HEK293 (cell line): ENCODE measurements around the gene TLCD3A.

ENCODE experiments used
- CTCF ChIA-PET: fragments of 350-600 bp; formaldehyde crosslinking; extraction: SDS; loops from one replicate; lab custom pipeline; 2021; ENCODE audit warnings: antibody characterized with exemption; lab: Yijun Ruan, JAX
- POLR2A ChIA-PET: fragments of 300-600 bp; formaldehyde crosslinking; extraction: SDS; loops from one replicate; lab custom pipeline; 2020; ENCODE audit warnings: antibody characterized with exemption, inconsistent platforms; lab: Yijun Ruan, JAX
- H3K27ac ChIP-seq: fragments of 200-500 bp; sonication (Bioruptor generic); 2 replicates; pipeline ENCODE4 v1.5.1; 2014; ENCODE audit warnings: low read depth, low read length, control low read depth, inconsistent platforms; ENCODE audit errors: extremely low read depth
- H3K36me3 ChIP-seq, 2 experiments: fragments of 200-500 bp in 1 of 2; sonication (Bioruptor generic) in 1 of 2; 1 replicate in 1 of 2; 2 replicates in 1 of 2; pipeline ENCODE4 v1.5.1; 2014 to 2017; ENCODE audit warnings: inconsistent platforms in 2 of 2, low read length in 2 of 2; ENCODE audit not compliant: control insufficient read depth in 2 of 2, insufficient read depth in 1 of 2
- H3K4me1 ChIP-seq: fragments of 200-500 bp; sonication (Bioruptor generic); 2 replicates; pipeline ENCODE4 v1.5.1; 2014; ENCODE audit warnings: mild to moderate bottlenecking, low read length, inconsistent platforms; ENCODE audit not compliant: control insufficient read depth, insufficient read depth
- H3K4me3 ChIP-seq: 2 replicates; pipeline ENCODE4 v1.5.1; 2011; ENCODE audit warnings: low read depth, mild to moderate bottlenecking, control low read depth, low read length, moderate library complexity
- H3K9me3 ChIP-seq: fragments of 200-500 bp; sonication (Bioruptor generic); 2 replicates; pipeline ENCODE4 v1.5.1; 2014; ENCODE audit warnings: low read depth, low read length, inconsistent platforms; ENCODE audit not compliant: control insufficient read depth, insufficient read depth
- GLI4 ChIP-seq: fragments of 450-650 bp; formaldehyde crosslinking; IDR thresholded peaks from 2 replicates; pipeline ENCODE4 v1.5.1; 2016; ENCODE audit warnings: missing biosample characterization, missing genetic modification characterization
- KLF10 ChIP-seq: fragments of 450-650 bp; IDR thresholded peaks from 2 replicates; pipeline ENCODE4 v1.5.1; 2018; ENCODE audit warnings: missing biosample characterization, mild to moderate bottlenecking, missing genetic modification characterization
- MEIS1 ChIP-seq: sonication (generic); formaldehyde crosslinking; IDR thresholded peaks from 2 replicates; pipeline ENCODE4 v1.8.1; 2022; ENCODE audit warnings: missing genetic modification reagents, mild to moderate bottlenecking, borderline replicate concordance
- SCRT2 ChIP-seq: fragments of 450-650 bp; formaldehyde crosslinking; IDR thresholded peaks from 2 replicates; pipeline ENCODE4 v1.5.1; 2016; ENCODE audit warnings: missing biosample characterization, missing genetic modification characterization
- TSHZ1 ChIP-seq: fragments of 450-650 bp; formaldehyde crosslinking; IDR thresholded peaks from 2 replicates; pipeline ENCODE4 v1.5.1; 2016; ENCODE audit warnings: missing biosample characterization, missing genetic modification characterization, borderline replicate concordance
- WT1 ChIP-seq: fragments of 450-650 bp; formaldehyde crosslinking; IDR thresholded peaks from 2 replicates; pipeline ENCODE4 v1.5.1; 2016; ENCODE audit warnings: missing biosample characterization, missing genetic modification characterization
- ZBTB7A ChIP-seq: fragments of 450-650 bp; formaldehyde crosslinking; IDR thresholded peaks from 2 replicates; pipeline ENCODE4 v1.5.1; 2016; ENCODE audit warnings: low read depth, missing biosample characterization, missing genetic modification characterization
- ZFP41 ChIP-seq: fragments of 450-650 bp; formaldehyde crosslinking; IDR thresholded peaks from 2 replicates; pipeline ENCODE4 v1.5.1; 2016; ENCODE audit warnings: missing biosample characterization, missing genetic modification characterization, borderline replicate concordance
- ZIC2 ChIP-seq: fragments of 450-650 bp; formaldehyde crosslinking; IDR thresholded peaks from 2 replicates; pipeline ENCODE4 v1.5.1; 2016; ENCODE audit warnings: missing biosample characterization, missing genetic modification characterization
- ZNF169 ChIP-seq: fragments of 450-650 bp; formaldehyde crosslinking; IDR thresholded peaks from 2 replicates; pipeline ENCODE4 v1.5.1; 2016; ENCODE audit warnings: missing biosample characterization, missing genetic modification characterization
- ZNF350 ChIP-seq: fragments of 450-650 bp; formaldehyde crosslinking; IDR thresholded peaks from 2 replicates; pipeline ENCODE4 v1.5.0; 2017; ENCODE audit warnings: missing biosample characterization, mild to moderate bottlenecking, missing genetic modification characterization
- ZNF416 ChIP-seq: fragments of 450-650 bp; formaldehyde crosslinking; IDR thresholded peaks from 2 replicates; pipeline ENCODE4 v1.5.1; 2016; ENCODE audit warnings: missing biosample characterization, missing genetic modification characterization
- ZNF501 ChIP-seq: fragments of 450-650 bp; formaldehyde crosslinking; IDR thresholded peaks from 2 replicates; pipeline ENCODE4 v1.5.1; 2016; ENCODE audit warnings: missing biosample characterization, missing genetic modification characterization
- ZNF555 ChIP-seq: fragments of 450-650 bp; formaldehyde crosslinking; conservative IDR thresholded peaks from 2 replicates; pipeline ENCODE4 v1.5.1; 2017; ENCODE audit warnings: missing biosample characterization, mild to moderate bottlenecking, missing genetic modification characterization, inconsistent platforms
- ZNF558 ChIP-seq: fragments of 450-650 bp; formaldehyde crosslinking; IDR thresholded peaks from 2 replicates; pipeline ENCODE4 v1.5.1; 2016; ENCODE audit warnings: missing biosample characterization, missing genetic modification characterization
- ZNF701 ChIP-seq: fragments of 450-650 bp; formaldehyde crosslinking; IDR thresholded peaks from 2 replicates; pipeline ENCODE4 v1.5.1; 2016; ENCODE audit warnings: missing biosample characterization, missing genetic modification characterization
- ZSCAN23 ChIP-seq: fragments of 450-650 bp; formaldehyde crosslinking; IDR thresholded peaks from 2 replicates; pipeline ENCODE4 v1.5.1; 2016; ENCODE audit warnings: missing biosample characterization, missing genetic modification characterization
- TF ChIP-seq, protein P1 (sequence below): fragments of 450-650 bp; formaldehyde crosslinking; IDR thresholded peaks from 2 replicates; pipeline ENCODE4 v1.5.1; 2016; ENCODE audit warnings: missing biosample characterization, missing genetic modification characterization, low read depth
- TF ChIP-seq, protein P2 (sequence below): fragments of 450-650 bp; formaldehyde crosslinking; IDR thresholded peaks from 2 replicates; pipeline ENCODE4 v1.5.1; 2016; ENCODE audit warnings: missing biosample characterization, missing genetic modification characterization
- TF ChIP-seq, protein P3 (sequence below): fragments of 450-650 bp; formaldehyde crosslinking; optimal IDR thresholded peaks from 2 replicates; pipeline ENCODE3; 2016; ENCODE audit warnings: missing biosample characterization, mild to moderate bottlenecking, missing genetic modification characterization
- TF ChIP-seq, protein P4 (sequence below): fragments of 450-650 bp; formaldehyde crosslinking; IDR thresholded peaks from 2 replicates; pipeline ENCODE4 v1.5.1; 2016; ENCODE audit warnings: missing biosample characterization, missing genetic modification characterization
- TF ChIP-seq, protein P5 (sequence below): fragments of 450-650 bp; formaldehyde crosslinking; IDR thresholded peaks from 2 replicates; pipeline ENCODE4 v1.5.1; 2017; ENCODE audit warnings: missing biosample characterization, missing genetic modification characterization

TLCD3A gene

DNA sequence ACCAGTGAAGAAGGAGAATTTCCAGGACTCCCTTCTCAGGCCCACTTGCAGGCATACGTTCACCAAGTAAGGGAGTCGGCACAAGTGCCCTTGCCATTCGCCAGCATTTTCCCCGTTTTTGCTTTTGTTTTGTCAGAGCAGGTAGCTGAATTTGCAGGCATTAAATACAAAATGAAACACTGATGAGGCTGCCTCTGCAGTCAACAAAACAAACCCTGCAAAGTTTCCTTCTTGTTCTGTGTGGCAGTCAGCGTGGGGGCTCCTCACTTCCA, 41.9 kb downstream of the TLCD3A start:
- no peak overlapping the region for H3K4me3 ChIP-seq
- H3K9me3 ChIP-seq: no peaks in the 10 kb centered on the region
- CTCF ChIA-PET: no interaction called here
- no peaks in the 10 kb centered on the region for H3K4me1 ChIP-seq
- TF ChIP-seq WT1 (tag by site-specific recombination) (no peak), ZNF501 (tag by site-specific recombination) (no peak), ZNF416 (tag by site-specific recombination) (no peak), ZNF555 (tag by site-specific recombination) (no peak)
- TF ChIP-seq, protein P1, sequence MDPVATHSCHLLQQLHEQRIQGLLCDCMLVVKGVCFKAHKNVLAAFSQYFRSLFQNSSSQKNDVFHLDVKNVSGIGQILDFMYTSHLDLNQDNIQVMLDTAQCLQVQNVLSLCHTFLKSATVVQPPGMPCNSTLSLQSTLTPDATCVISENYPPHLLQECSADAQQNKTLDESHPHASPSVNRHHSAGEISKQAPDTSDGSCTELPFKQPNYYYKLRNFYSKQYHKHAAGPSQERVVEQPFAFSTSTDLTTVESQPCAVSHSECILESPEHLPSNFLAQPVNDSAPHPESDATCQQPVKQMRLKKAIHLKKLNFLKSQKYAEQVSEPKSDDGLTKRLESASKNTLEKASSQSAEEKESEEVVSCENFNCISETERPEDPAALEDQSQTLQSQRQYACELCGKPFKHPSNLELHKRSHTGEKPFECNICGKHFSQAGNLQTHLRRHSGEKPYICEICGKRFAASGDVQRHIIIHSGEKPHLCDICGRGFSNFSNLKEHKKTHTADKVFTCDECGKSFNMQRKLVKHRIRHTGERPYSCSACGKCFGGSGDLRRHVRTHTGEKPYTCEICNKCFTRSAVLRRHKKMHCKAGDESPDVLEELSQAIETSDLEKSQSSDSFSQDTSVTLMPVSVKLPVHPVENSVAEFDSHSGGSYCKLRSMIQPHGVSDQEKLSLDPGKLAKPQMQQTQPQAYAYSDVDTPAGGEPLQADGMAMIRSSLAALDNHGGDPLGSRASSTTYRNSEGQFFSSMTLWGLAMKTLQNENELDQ (tag by site-specific recombination): no peak
- peaks cover 92 to 94% of the 10 kb centered on the region in 2 experiments for H3K36me3 ChIP-seq
- H3K27ac ChIP-seq: no peak overlapping the region
- POLR2A ChIA-PET: no interaction called here

GRCh38 chr17:778096-778495, 45.7 kb downstream of the TLCD3A start:
- Histone ChIP-seq H3K4me1 (peaks cover 4% of the 10 kb centered on the region), H3K27ac (no peak overlapping the region), H3K9me3 (no peaks in the 10 kb centered on the region), H3K4me3 (no peak overlapping the region), H3K36me3 (peaks cover 64 to 66% of the 10 kb centered on the region in 2 experiments)
- CTCF ChIA-PET: interaction anchor here (0.6 to 1.0 kb wide), 2 partner anchors 16 to 25 kb away, joined by 5 to 8 read pairs; no protein-coding TSS in a partner anchor
- POLR2A ChIA-PET: interaction anchor here (0.5 kb wide), 1 partner anchor 64 kb away, joined by 5 read pairs; no protein-coding TSS in a partner anchor
- no peak for TF ChIP-seq MEIS1
- TF ChIP-seq, protein P2, sequence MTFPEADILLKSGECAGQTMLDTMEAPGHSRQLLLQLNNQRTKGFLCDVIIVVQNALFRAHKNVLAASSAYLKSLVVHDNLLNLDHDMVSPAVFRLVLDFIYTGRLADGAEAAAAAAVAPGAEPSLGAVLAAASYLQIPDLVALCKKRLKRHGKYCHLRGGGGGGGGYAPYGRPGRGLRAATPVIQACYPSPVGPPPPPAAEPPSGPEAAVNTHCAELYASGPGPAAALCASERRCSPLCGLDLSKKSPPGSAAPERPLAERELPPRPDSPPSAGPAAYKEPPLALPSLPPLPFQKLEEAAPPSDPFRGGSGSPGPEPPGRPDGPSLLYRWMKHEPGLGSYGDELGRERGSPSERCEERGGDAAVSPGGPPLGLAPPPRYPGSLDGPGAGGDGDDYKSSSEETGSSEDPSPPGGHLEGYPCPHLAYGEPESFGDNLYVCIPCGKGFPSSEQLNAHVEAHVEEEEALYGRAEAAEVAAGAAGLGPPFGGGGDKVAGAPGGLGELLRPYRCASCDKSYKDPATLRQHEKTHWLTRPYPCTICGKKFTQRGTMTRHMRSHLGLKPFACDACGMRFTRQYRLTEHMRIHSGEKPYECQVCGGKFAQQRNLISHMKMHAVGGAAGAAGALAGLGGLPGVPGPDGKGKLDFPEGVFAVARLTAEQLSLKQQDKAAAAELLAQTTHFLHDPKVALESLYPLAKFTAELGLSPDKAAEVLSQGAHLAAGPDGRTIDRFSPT: no peak
- no peak for TF ChIP-seq ZSCAN23 (tag by site-specific recombination)
- no peak for TF ChIP-seq ZFP41 (tag by site-specific recombination)
- no peak for TF ChIP-seq SCRT2 (tag by site-specific recombination)
- no peak for TF ChIP-seq ZBTB7A (tag by site-specific recombination)
- no peak for TF ChIP-seq TSHZ1 (tag by site-specific recombination)
- no peak for TF ChIP-seq ZNF701 (tag by site-specific recombination)
- no peak for TF ChIP-seq ZNF169
- TF ChIP-seq, protein P3, sequence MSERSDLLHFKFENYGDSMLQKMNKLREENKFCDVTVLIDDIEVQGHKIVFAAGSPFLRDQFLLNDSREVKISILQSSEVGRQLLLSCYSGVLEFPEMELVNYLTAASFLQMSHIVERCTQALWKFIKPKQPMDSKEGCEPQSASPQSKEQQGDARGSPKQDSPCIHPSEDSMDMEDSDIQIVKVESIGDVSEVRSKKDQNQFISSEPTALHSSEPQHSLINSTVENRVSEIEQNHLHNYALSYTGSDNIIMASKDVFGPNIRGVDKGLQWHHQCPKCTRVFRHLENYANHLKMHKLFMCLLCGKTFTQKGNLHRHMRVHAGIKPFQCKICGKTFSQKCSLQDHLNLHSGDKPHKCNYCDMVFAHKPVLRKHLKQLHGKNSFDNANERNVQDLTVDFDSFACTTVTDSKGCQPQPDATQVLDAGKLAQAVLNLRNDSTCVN (tag by site-specific recombination): no peak
- TF ChIP-seq GLI4 (tag by site-specific recombination): no peak
- TF ChIP-seq, protein P4, sequence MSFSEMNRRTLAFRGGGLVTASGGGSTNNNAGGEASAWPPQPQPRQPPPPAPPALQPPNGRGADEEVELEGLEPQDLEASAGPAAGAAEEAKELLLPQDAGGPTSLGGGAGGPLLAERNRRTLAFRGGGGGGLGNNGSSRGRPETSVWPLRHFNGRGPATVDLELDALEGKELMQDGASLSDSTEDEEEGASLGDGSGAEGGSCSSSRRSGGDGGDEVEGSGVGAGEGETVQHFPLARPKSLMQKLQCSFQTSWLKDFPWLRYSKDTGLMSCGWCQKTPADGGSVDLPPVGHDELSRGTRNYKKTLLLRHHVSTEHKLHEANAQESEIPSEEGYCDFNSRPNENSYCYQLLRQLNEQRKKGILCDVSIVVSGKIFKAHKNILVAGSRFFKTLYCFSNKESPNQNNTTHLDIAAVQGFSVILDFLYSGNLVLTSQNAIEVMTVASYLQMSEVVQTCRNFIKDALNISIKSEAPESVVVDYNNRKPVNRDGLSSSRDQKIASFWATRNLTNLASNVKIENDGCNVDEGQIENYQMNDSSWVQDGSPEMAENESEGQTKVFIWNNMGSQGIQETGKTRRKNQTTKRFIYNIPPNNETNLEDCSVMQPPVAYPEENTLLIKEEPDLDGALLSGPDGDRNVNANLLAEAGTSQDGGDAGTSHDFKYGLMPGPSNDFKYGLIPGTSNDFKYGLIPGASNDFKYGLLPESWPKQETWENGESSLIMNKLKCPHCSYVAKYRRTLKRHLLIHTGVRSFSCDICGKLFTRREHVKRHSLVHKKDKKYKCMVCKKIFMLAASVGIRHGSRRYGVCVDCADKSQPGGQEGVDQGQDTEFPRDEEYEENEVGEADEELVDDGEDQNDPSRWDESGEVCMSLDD (tag by site-specific recombination): no peak
- no peak for TF ChIP-seq ZIC2 (tag by site-specific recombination)
- TF ChIP-seq, protein P5, sequence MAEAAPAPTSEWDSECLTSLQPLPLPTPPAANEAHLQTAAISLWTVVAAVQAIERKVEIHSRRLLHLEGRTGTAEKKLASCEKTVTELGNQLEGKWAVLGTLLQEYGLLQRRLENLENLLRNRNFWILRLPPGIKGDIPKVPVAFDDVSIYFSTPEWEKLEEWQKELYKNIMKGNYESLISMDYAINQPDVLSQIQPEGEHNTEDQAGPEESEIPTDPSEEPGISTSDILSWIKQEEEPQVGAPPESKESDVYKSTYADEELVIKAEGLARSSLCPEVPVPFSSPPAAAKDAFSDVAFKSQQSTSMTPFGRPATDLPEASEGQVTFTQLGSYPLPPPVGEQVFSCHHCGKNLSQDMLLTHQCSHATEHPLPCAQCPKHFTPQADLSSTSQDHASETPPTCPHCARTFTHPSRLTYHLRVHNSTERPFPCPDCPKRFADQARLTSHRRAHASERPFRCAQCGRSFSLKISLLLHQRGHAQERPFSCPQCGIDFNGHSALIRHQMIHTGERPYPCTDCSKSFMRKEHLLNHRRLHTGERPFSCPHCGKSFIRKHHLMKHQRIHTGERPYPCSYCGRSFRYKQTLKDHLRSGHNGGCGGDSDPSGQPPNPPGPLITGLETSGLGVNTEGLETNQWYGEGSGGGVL (tag by site-specific recombination): no peak
- TF ChIP-seq ZNF350 (tag by site-specific recombination): no peak
- no peak for TF ChIP-seq ZNF558
- no peak for TF ChIP-seq KLF10 (tag by site-specific recombination)
